ENCODE results near the gene NELL2. TPM values are rescaled to one million over a fixed set of nuclear protein-coding genes. Genes with fewer than 3 reads are reported as not detected.

The NELL2 gene
- polyA plus RNA-seq, 2 of the 4 experiments (the other 2 are of a cell fraction): 0.16 TPM; not detected in 1

- DNase-seq (ENCODE audit: low read depth in 1 of 2, low spot score in 1 of 2) (no peak), FAIRE-seq (no peak), ATAC-seq (no peak)
- H3K9me3 ChIP-seq: no peaks in the 10 kb centered on the region
- H3K4me3 ChIP-seq: no peak overlapping the region
- CTCF ChIA-PET: no interaction called here
- no peak overlapping the region for H3K4me2 ChIP-seq
- 6% methylated on average over 1 of the region's 1 CpG for WGBS (ENCODE audit: missing lambda C conversion rate)
- no peaks in the 10 kb centered on the region for H3K4me1 ChIP-seq
- H3K27ac ChIP-seq: no peak overlapping the region
- TF ChIP-seq HES2 (IDR thresholded peaks at IDR 0.05) (no peak), FOSB (CRISPR knock-in tag; IDR thresholded peaks at IDR 0.05) (no peak), HEYL (CRISPR knock-in tag; IDR thresholded peaks at IDR 0.05) (no peak), CHD4 (IDR thresholded peaks at IDR 0.05; ENCODE audit: borderline replicate concordance) (no peak), TP53 (CRISPR knock-in tag; IDR thresholded peaks at IDR 0.05) (no peak), EP300 (IDR thresholded peaks at IDR 0.05) (no peak), RNF2 (IDR thresholded peaks at IDR 0.05; ENCODE audit: borderline replicate concordance, low read depth) (no peak), CHD2 (IDR thresholded peaks at IDR 0.05; ENCODE audit: low read length, partially characterized antibody) (no peak), EHF (CRISPR knock-in tag; IDR thresholded peaks at IDR 0.05) (no peak), E2F6 (IDR thresholded peaks at IDR 0.05; ENCODE audit: borderline replicate concordance, low read depth) (no peak)
- POLR2A ChIA-PET: no interaction called here
Measured at GRCh38 chr12:44611538-44611937, 264.6 kb downstream of the NELL2 start.

- TF ChIP-seq FOXS1 (CRISPR knock-in tag; IDR thresholded peaks at IDR 0.05) (no peak), KDM5A (IDR thresholded peaks at IDR 0.05) (no peak), CTCF (IDR thresholded peaks at IDR 0.05) (no peak), ZFP36 (IDR thresholded peaks at IDR 0.05; ENCODE audit: borderline replicate concordance, partially characterized antibody) (no peak), GATA3 (IDR thresholded peaks at IDR 0.05; ENCODE audit: borderline replicate concordance) (no peak), TP53 (CRISPR knock-in tag; IDR thresholded peaks at IDR 0.05) (no peak), ESRRA (IDR thresholded peaks at IDR 0.05; ENCODE audit: borderline replicate concordance, low read length) (no peak), RCOR1 (IDR thresholded peaks at IDR 0.05; ENCODE audit: low read depth, low read length) (no peak), FOSB (CRISPR knock-in tag; IDR thresholded peaks at IDR 0.05) (no peak), RAD21 (conservative IDR thresholded peaks at IDR 0.05 in 1 of 2, IDR thresholded peaks at IDR 0.05 in 1 of 2) (no peak), ATOH8 (CRISPR knock-in tag; IDR thresholded peaks at IDR 0.05; ENCODE audit: low read depth) (no peak), POLR2AphosphoS2 (conservative IDR thresholded peaks at IDR 0.05; ENCODE audit: low read length) (no peak), SREBF2 (IDR thresholded peaks at IDR 0.05) (no peak), MAX (IDR thresholded peaks at IDR 0.05) (no peak), MYC (IDR thresholded peaks at IDR 0.05; ENCODE audit: borderline replicate concordance, low read length) (no peak), REST (IDR thresholded peaks at IDR 0.05) (no peak), POLR2A (IDR thresholded peaks at IDR 0.05; ENCODE audit: low read length) (no peak), NPAS2 (CRISPR knock-in tag; IDR thresholded peaks at IDR 0.05; ENCODE audit: borderline replicate concordance) (no peak), ZC3H11A (IDR thresholded peaks at IDR 0.05) (no peak)
- FAIRE-seq: no peak
- H3K9me3 ChIP-seq: no peaks in the 10 kb centered on the region
- POLR2A ChIA-PET: no interaction called here
- no peak for ATAC-seq
- H3K4me2 ChIP-seq: no peak overlapping the region
- H3K27ac ChIP-seq: no peak overlapping the region
- H3K4me3 ChIP-seq: no peak overlapping the region
- CTCF ChIA-PET: no interaction called here
- H3K4me1 ChIP-seq: no peaks in the 10 kb centered on the region
- DNase-seq (ENCODE audit: low read depth in 1 of 2, low spot score in 1 of 2): no peak
- WGBS (ENCODE audit: missing lambda C conversion rate): 28% methylated on average over 1 of the region's 1 CpG
Measured at GRCh38 chr12:44603701-44604100, 272.4 kb downstream of the NELL2 start.

Measured in A549 (cell line).